HCT116 (cell line): ENCODE measurements around the gene PPP1R16B. TPM values are rescaled to one million over a fixed set of nuclear protein-coding genes. Genes with fewer than 3 reads are reported as not detected.

ENCODE experiments used
- ATAC-seq: fragments of 200-7000 bp; cut with Tn5 transposase; 2 replicates; pipeline ENCODE4 v1.9.1; 2020; ENCODE audit warnings: mild to moderate bottlenecking, moderate library complexity
- BruUV-seq: library from RNA; stranded (reverse); fragments of 400-500 nt; replicated peaks from 2 replicates; lab custom pipeline; 2021; lab: Mats Ljungman, UMichigan
- CTCF ChIA-PET: fragments of 300-600 bp; sonication (Branson Sonifier 250); formaldehyde crosslinking; loops from one replicate; lab custom pipeline; 2021; ENCODE audit warnings: antibody characterized with exemption; lab: Charles Lee
- POLR2A ChIA-PET: fragments of 300-600, 350-600 bp; sonication (Branson Sonifier 250); formaldehyde crosslinking; loops from one replicate; lab custom pipeline; 2021; ENCODE audit warnings: antibody characterized with exemption; lab: Charles Lee
- RAD21 ChIA-PET, 2 experiments: fragments of 300-600 bp; sonication (Branson Sonifier 250); formaldehyde crosslinking; loops; one replicate each; lab custom pipeline; 2023; ENCODE audit warnings: low total read pairs in 2 of 2; ENCODE audit not compliant: uncharacterized antibody in 2 of 2, unreplicated experiment in 2 of 2, low non-redundant PET in 1 of 2; lab: Charles Lee
- DNase-seq: peaks from one replicate; pipeline ENCODE4 v3.0.0-alpha.2; 2010; ENCODE audit warnings: low read depth, low spot score
- H2AFZ ChIP-seq: fragments of 200-600 bp; shearing (Covaris generic), sonication (generic); 2 replicates; pipeline ENCODE4 v1.6.1; 2017; ENCODE audit warnings: low read depth, mixed run types, mixed read lengths, antibody characterized with exemption, low read length; ENCODE audit not compliant: poor library complexity, severe bottlenecking
- H3K27ac ChIP-seq: 2 replicates; pipeline ENCODE4 v1.5.1; 2012; ENCODE audit warnings: low read depth, low read length
- H3K27me3 ChIP-seq: fragments of 200-600 bp; sonication (generic); 2 replicates; pipeline ENCODE4 v1.6.1; 2016; ENCODE audit warnings: mixed run types, low read length, mixed read lengths; ENCODE audit not compliant: insufficient read depth
- H3K36me3 ChIP-seq, 2 experiments: fragments of 200-500 bp in 1 of 2; fragments of 200-600 bp in 1 of 2; sonication (Bioruptor generic) in 1 of 2; sonication (generic) in 1 of 2; 2 replicates each; pipeline versions ENCODE4 v1.5.1 to v1.6.1; 2014 to 2016; ENCODE audit warnings: low read length in 2 of 2, inconsistent platforms in 1 of 2, mixed read lengths in 1 of 2, mixed run types in 1 of 2; ENCODE audit not compliant: insufficient read depth in 2 of 2, control insufficient read depth in 1 of 2
- H3K4me1 ChIP-seq, 2 experiments: fragments of 200-600 bp in 1 of 2; sonication (generic) in 1 of 2; 2 replicates each; pipeline versions ENCODE4 v1.5.1 to v1.6.1; 2012 to 2017; ENCODE audit warnings: low read length in 2 of 2, inconsistent platforms in 1 of 2, mild to moderate bottlenecking in 1 of 2, mixed read lengths in 1 of 2, mixed run types in 1 of 2, moderate library complexity in 1 of 2; ENCODE audit not compliant: insufficient read depth in 2 of 2, control insufficient read depth in 1 of 2
- H3K4me2 ChIP-seq: fragments of 200-600 bp; sonication (generic); 2 replicates; pipeline ENCODE4 v1.6.1; 2017; ENCODE audit warnings: mixed run types, low read length, mixed read lengths
- H3K4me3 ChIP-seq, 2 experiments: fragments of 200-600 bp in 1 of 2; sonication (generic) in 1 of 2; replicated peaks in 1 of 2; 2 replicates each; pipeline ENCODE4 v1.5.1; 2011 to 2016; ENCODE audit warnings: low read length in 2 of 2, control low read depth in 1 of 2, low read depth in 1 of 2, mild to moderate bottlenecking in 1 of 2, mixed read lengths in 1 of 2, mixed run types in 1 of 2
- H3K79me2 ChIP-seq: fragments of 200-600 bp; sonication (generic); 2 replicates; pipeline ENCODE4 v1.6.1; 2017; ENCODE audit warnings: mild to moderate bottlenecking, mixed run types, low read length, moderate library complexity, mixed read lengths; ENCODE audit not compliant: insufficient read depth
- H3K9ac ChIP-seq: fragments of 200-600 bp; sonication (generic); 2 replicates; pipeline ENCODE4 v1.6.1; 2016; ENCODE audit warnings: low read length, mixed read lengths
- H3K9me2 ChIP-seq: fragments of 200-600 bp; sonication (generic), shearing (Covaris generic); 2 replicates; pipeline ENCODE4 v1.6.1; 2017; ENCODE audit warnings: mixed run types, mild to moderate bottlenecking, moderate library complexity; ENCODE audit not compliant: insufficient read depth
- H3K9me3 ChIP-seq, 2 experiments: fragments of 200-500 bp in 1 of 2; fragments of 200-600 bp in 1 of 2; sonication (Bioruptor generic) in 1 of 2; sonication (generic) in 1 of 2; 2 replicates each; pipeline ENCODE4 v1.6.1; 2014 to 2017; ENCODE audit warnings: low read length in 2 of 2, mixed read lengths in 2 of 2, inconsistent platforms in 1 of 2, low read depth in 1 of 2, mild to moderate bottlenecking in 1 of 2, mixed run types in 1 of 2, moderate library complexity in 1 of 2; ENCODE audit not compliant: control insufficient read depth in 1 of 2, insufficient read depth in 1 of 2
- H4K20me1 ChIP-seq: fragments of 200-600 bp; sonication (generic), shearing (Covaris generic); 2 replicates; pipeline ENCODE4 v1.6.1; 2017; ENCODE audit warnings: mixed run types, mild to moderate bottlenecking, moderate library complexity; ENCODE audit not compliant: insufficient read depth
- EZH2 ChIP-seq: fragments of 200-600 bp; sonication (generic); IDR thresholded peaks from 2 replicates; pipeline ENCODE4 v1.6.1; 2017; ENCODE audit warnings: antibody characterized with exemption, mixed run types
- SIN3A ChIP-seq: IDR thresholded peaks from 2 replicates; pipeline ENCODE4 v1.6.1; 2012; ENCODE audit warnings: low read depth
- SP1 ChIP-seq: IDR thresholded peaks from 2 replicates; pipeline ENCODE4 v1.6.1; 2012; ENCODE audit warnings: low read depth
- SRF ChIP-seq: IDR thresholded peaks from 2 replicates; pipeline ENCODE4 v1.6.1; 2012; ENCODE audit warnings: low read depth
- ZNF274 ChIP-seq: fragments of 200-500 bp; sonication (Bioruptor generic); IDR thresholded peaks from 2 replicates; pipeline ENCODE4 v1.6.1; 2014; ENCODE audit warnings: mild to moderate bottlenecking, low read depth, low read length, inconsistent platforms
- intact Hi-C: fragments of 100-400 bp; cut with micrococcal nuclease; formaldehyde crosslinking; loops from 2 replicates; pipeline ENCODE4 v1.10.0; 2022
- total RNA-seq: library from RNA; stranded (reverse); gene quantifications from one replicate; pipeline ENCODE4 v1.2.1, GENCODE V29; 2021; ENCODE audit not compliant: unreplicated experiment
- TF ChIP-seq, protein P1 (sequence below): IDR thresholded peaks from 2 replicates; pipeline ENCODE4 v1.6.1; 2012; ENCODE audit warnings: low read depth

Gene PPP1R16B
- total RNA-seq, 1 experiment from 2014 or later, result 0.52 TPM

DNA sequence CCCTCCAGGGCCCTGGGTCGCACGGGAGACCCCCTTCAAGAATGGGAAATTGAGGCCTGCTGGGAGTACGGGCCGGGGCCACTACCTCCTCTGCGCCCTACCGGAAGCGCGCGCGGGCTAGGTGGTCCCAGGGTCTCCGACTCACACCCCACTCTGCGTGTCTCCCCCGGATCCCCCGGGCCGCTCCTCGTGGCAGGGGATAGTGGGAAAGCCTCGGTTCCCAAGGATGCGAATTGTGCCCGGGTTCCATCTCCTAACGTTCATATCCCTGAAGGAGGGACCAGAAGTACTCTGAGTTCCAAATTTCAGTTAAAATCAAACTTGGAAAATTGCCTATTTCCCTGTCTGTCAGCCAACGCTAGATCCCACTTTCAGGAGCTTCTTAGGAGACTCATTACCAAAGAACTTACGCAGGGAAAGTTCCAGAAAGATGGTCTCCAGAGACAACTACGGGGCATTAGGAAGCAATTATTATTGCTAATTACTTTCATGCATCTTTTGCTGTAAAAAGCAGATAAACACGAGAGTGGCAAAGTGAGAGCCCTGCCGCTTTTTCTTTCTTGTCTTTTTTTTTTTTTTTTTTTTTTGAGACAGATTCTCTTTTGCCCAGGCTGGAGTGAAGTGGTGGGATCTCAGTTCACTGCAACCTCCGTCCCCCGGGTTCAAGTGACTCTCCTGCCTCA is 121.6 kb downstream of the PPP1R16B start:
- intact Hi-C loops, result loop anchor here (1.0 kb wide), 1 partner anchor 121 kb away; no protein-coding TSS in a partner anchor
- Histone ChIP-seq H2AFZ (no peak overlapping the region), H3K27ac (peak overlapping the region; percentile 83), H4K20me1 (no peaks in the 10 kb centered on the region), H3K4me3 (peak overlapping the region; percentile 93 to 94), H3K27me3 (no peaks in the 10 kb centered on the region), H3K79me2 (peaks cover 58% of the 10 kb centered on the region), H3K9me2 (no peaks in the 10 kb centered on the region), H3K4me2 (peak overlapping the region; percentile 81), H3K36me3 (peaks cover 3 to 9% of the 10 kb centered on the region in 2 experiments; a peak in 2 of 4 replicates), H3K9ac (peak overlapping the region; percentile 97), H3K9me3 (no peaks in the 10 kb centered on the region), H3K4me1 (peaks cover 8 to 31% of the 10 kb centered on the region in 2 experiments)
- no peak for DNase-seq
- ChIA-PET RAD21 (no interaction called here), POLR2A (interaction anchor here (0.6 to 1.7 kb wide), 6 partner anchors 10 to 55 kb away, joined by 3 to 11 read pairs (median 6); partner anchors contain the start of gene DHX35), CTCF (interaction anchor here (0.9 to 1.4 kb wide), 6 partner anchors 9 to 66 kb away, joined by 3 to 6 read pairs (median 4); no protein-coding TSS in a partner anchor)
- no peak for TF ChIP-seq SRF
- TF ChIP-seq, protein P1, sequence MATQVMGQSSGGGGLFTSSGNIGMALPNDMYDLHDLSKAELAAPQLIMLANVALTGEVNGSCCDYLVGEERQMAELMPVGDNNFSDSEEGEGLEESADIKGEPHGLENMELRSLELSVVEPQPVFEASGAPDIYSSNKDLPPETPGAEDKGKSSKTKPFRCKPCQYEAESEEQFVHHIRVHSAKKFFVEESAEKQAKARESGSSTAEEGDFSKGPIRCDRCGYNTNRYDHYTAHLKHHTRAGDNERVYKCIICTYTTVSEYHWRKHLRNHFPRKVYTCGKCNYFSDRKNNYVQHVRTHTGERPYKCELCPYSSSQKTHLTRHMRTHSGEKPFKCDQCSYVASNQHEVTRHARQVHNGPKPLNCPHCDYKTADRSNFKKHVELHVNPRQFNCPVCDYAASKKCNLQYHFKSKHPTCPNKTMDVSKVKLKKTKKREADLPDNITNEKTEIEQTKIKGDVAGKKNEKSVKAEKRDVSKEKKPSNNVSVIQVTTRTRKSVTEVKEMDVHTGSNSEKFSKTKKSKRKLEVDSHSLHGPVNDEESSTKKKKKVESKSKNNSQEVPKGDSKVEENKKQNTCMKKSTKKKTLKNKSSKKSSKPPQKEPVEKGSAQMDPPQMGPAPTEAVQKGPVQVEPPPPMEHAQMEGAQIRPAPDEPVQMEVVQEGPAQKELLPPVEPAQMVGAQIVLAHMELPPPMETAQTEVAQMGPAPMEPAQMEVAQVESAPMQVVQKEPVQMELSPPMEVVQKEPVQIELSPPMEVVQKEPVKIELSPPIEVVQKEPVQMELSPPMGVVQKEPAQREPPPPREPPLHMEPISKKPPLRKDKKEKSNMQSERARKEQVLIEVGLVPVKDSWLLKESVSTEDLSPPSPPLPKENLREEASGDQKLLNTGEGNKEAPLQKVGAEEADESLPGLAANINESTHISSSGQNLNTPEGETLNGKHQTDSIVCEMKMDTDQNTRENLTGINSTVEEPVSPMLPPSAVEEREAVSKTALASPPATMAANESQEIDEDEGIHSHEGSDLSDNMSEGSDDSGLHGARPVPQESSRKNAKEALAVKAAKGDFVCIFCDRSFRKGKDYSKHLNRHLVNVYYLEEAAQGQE, result no peak
- no peak for TF ChIP-seq EZH2
- TF ChIP-seq SP1, result no peak
- no peak for TF ChIP-seq ZNF274
- no peak for TF ChIP-seq SIN3A
- peak; percentile 3; the same call in 1 of the 2 replicates for ATAC-seq
- BruUV-seq, result no TSS peak
